Measurements from ENCODE around the gene BLMH. TPM values are rescaled to one million over a fixed set of nuclear protein-coding genes. Genes with fewer than 3 reads are reported as not detected.

The BLMH gene
- total RNA-seq, 2 donors from 2014 or later, result 21.7 to 25.9 TPM

GRCh38 chr17:30315106-30315505 lies 23.4 kb upstream of the BLMH start:
- DNase-seq (ENCODE audit: low spot score), result no peak
- no peaks in the 10 kb centered on the region for H3K27me3 ChIP-seq (replicated peaks; ENCODE audit: insufficient read depth)
- TF ChIP-seq POLR2A (IDR thresholded peaks at IDR 0.05), result no peak
- no peak for TF ChIP-seq CTCF (IDR thresholded peaks at IDR 0.05)
- no peak for TF ChIP-seq POLR2AphosphoS5 (IDR thresholded peaks at IDR 0.05)
- intact Hi-C loops (cut with DNase I), result no loop called here
- H3K9me3 ChIP-seq, result no peaks in the 10 kb centered on the region
- no peak overlapping the region for H3K4me3 ChIP-seq
- H3K36me3 ChIP-seq, result no peaks in the 10 kb centered on the region
- WGBS, result 75% methylated on average over 2 of the region's 2 CpGs
- H3K4me1 ChIP-seq (replicated peaks), result no peaks in the 10 kb centered on the region
- H3K27ac ChIP-seq, result no peak overlapping the region

GRCh38 chr17:30314474-30314873 lies 22.7 kb upstream of the BLMH start:
- no peaks in the 10 kb centered on the region for H3K9me3 ChIP-seq
- DNase-seq (ENCODE audit: low spot score), result no peak
- H3K36me3 ChIP-seq, result no peaks in the 10 kb centered on the region
- TF ChIP-seq POLR2AphosphoS5 (IDR thresholded peaks at IDR 0.05) (no peak), POLR2A (IDR thresholded peaks at IDR 0.05) (no peak), CTCF (IDR thresholded peaks at IDR 0.05) (no peak)
- H3K27me3 ChIP-seq (replicated peaks; ENCODE audit: insufficient read depth), result no peaks in the 10 kb centered on the region
- H3K4me1 ChIP-seq (replicated peaks), result no peaks in the 10 kb centered on the region
- 47% methylated on average over 1 of the region's 1 CpG for WGBS
- intact Hi-C loops (cut with DNase I), result no loop called here
- no peak overlapping the region for H3K4me3 ChIP-seq
- no peak overlapping the region for H3K27ac ChIP-seq

- intact Hi-C loops (cut with DNase I), result no loop called here
- no peak overlapping the region for H3K27ac ChIP-seq
- H3K4me3 ChIP-seq, result no peak overlapping the region
- H3K36me3 ChIP-seq, result no peaks in the 10 kb centered on the region
- no peaks in the 10 kb centered on the region for H3K9me3 ChIP-seq
- WGBS, result 67% methylated on average over 2 of the region's 2 CpGs
- TF ChIP-seq POLR2AphosphoS5 (IDR thresholded peaks at IDR 0.05) (no peak), POLR2A (IDR thresholded peaks at IDR 0.05) (no peak), CTCF (IDR thresholded peaks at IDR 0.05) (no peak)
- no peaks in the 10 kb centered on the region for H3K27me3 ChIP-seq (replicated peaks; ENCODE audit: insufficient read depth)
- H3K4me1 ChIP-seq (replicated peaks), result no peaks in the 10 kb centered on the region
- no peak for DNase-seq (ENCODE audit: low spot score)
These were observed 20.5 kb upstream of the BLMH start for GRCh38 chr17:30312226-30312625.

- Histone ChIP-seq H3K4me3 (no peak overlapping the region), H3K27me3 (replicated peaks; ENCODE audit: insufficient read depth) (no peaks in the 10 kb centered on the region), H3K36me3 (no peaks in the 10 kb centered on the region), H3K9me3 (no peaks in the 10 kb centered on the region), H3K27ac (no peak overlapping the region), H3K4me1 (replicated peaks) (no peaks in the 10 kb centered on the region)
- DNase-seq (ENCODE audit: low spot score), result no peak
- intact Hi-C loops (cut with DNase I), result no loop called here
- 98% methylated on average over 2 of the region's 2 CpGs for WGBS
- no peak for TF ChIP-seq CTCF (IDR thresholded peaks at IDR 0.05)
- TF ChIP-seq POLR2AphosphoS5 (IDR thresholded peaks at IDR 0.05), result no peak
- TF ChIP-seq POLR2A (IDR thresholded peaks at IDR 0.05), result no peak
These were observed 18.8 kb upstream of the BLMH start for GRCh38 chr17:30310562-30310961.

- intact Hi-C loops (cut with DNase I), result no loop called here
- H3K4me1 ChIP-seq (replicated peaks), result no peaks in the 10 kb centered on the region
- WGBS, result 88% methylated on average over 6 of the region's 6 CpGs
- no peaks in the 10 kb centered on the region for H3K9me3 ChIP-seq
- H3K27me3 ChIP-seq (replicated peaks; ENCODE audit: insufficient read depth), result no peaks in the 10 kb centered on the region
- TF ChIP-seq CTCF (IDR thresholded peaks at IDR 0.05) (no peak), POLR2AphosphoS5 (IDR thresholded peaks at IDR 0.05) (no peak), POLR2A (IDR thresholded peaks at IDR 0.05) (no peak)
- H3K36me3 ChIP-seq, result no peaks in the 10 kb centered on the region
- DNase-seq (ENCODE audit: low spot score), result no peak
- H3K27ac ChIP-seq, result no peak overlapping the region
- no peak overlapping the region for H3K4me3 ChIP-seq
These were observed 17.8 kb upstream of the BLMH start for GRCh38 chr17:30309591-30309990.
